GM19328 (cell line): Measurements from ENCODE around the gene CUEDC1.

Experiments
- ATAC-seq: cut with Tn5 transposase; IDR thresholded peaks from one replicate; pipeline ENCODE4 v1.9.1; 2021; ENCODE audit warnings: mild to moderate bottlenecking, moderate library complexity; ENCODE audit not compliant: unreplicated experiment

CUEDC1 gene

DNA sequence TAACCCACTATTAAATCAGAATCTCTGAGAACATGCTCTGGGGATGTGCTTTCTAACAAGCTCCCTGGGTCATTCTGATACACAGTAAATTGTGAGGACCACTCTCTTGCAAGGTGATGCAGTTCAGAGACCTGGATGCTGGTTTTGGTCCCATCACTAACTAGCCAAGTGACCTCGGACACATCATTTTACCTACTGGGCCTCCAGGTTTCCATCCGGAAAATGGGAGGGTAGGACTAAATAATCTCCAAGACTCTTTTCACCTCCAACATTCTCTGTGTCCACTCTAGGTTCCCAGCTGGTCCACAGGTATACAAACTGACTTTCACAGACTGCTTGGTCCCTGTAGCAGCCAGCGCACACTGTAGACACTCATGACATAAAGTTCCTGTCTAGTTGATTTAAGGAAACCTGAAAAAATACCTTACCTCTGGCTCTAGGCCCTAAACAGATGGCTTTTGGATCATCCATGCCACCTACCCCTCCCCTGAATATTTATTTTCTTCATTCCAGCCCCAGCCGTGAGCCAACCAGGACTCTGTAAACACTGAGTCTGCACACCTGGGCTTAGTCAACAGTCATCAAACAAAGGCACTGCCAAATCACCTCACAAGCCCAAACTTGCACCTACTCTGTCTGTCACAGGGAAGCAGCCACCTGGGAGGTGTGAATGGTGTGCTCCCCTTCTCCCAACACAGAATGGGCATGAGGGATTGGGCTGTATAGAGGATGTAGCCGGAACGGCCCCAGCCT, 54.0 kb downstream of the CUEDC1 start:
- no peak for ATAC-seq

DNA sequence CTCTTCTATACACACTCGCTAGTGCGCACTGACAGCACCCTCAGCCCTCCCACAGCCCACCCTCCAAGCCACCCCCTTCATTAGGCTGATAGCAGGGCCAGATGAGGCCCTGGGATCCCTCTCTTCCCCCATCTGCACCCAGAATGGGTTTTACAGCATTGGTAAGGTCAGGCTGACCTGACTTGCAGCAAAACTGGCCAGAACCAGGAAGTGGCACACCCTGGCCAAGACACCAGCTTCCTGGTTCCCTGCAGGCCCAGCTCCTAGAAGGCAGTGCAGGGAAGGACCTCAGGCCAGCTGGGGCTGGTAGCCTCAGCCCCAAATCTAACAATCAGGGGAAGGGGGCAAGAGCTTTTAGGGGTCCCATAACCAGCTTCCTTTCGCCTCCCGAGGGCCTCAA, 55.4 kb downstream of the CUEDC1 start:
- no peak for ATAC-seq

DNA sequence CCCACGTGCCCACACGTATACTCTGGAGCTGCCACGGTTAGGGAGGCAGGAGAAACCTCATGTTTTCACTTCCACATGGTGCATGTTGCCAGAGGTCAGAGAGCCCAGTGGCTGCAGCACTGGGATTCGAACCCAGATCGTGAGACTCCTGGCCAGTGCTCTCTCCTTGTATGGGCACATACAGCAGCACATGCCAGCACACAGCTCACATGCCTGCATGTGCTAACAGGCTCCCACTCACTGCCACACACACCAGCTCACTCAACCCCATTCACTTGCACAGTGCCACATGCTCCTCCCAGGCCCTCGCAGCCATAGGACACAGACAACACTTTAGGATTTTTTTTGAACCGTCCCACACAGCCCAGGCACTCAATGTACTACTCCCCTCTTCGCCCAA, 55.8 kb downstream of the CUEDC1 start:
- ATAC-seq, result no peak

DNA sequence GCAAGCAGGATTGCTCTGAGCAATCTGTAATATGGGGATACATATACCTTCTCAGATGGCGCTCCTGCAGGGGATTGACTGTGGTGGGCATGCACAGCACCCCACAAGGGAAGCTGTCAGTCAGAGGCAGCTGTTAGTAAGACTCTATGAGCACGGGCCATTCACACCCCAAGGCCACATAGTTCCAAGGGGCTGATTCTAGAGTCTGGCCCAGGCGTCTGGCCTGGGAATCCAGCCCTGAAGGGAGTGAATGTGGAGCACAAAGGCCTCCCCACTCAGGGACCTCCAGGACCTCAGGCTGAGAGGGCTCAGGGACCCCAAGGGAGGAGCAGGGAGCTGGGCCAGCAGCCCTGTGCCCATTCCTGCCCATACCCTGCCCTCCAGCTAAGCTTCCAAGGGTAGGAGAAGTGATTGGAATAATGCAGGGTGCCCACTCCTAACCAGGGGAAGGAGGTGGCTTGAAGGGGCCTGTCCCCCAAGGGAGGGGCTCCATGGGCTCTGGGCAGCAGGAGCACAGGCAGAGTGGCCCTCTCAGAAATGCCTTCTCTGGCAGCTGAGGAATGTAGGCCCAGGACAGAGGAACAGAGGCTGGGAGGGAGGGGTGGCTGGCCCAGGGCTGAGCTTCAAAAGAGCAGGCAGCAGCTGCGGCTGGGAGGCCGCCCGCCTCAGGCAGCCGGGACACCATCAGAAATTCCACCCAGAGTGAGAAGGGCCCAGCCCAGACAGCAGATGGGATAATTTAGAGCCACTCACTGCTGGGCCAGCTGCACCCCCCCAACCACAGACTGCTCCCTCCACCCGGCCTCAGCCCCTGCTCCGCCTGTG, 56.5 kb downstream of the CUEDC1 start:
- ATAC-seq, result no peak

DNA sequence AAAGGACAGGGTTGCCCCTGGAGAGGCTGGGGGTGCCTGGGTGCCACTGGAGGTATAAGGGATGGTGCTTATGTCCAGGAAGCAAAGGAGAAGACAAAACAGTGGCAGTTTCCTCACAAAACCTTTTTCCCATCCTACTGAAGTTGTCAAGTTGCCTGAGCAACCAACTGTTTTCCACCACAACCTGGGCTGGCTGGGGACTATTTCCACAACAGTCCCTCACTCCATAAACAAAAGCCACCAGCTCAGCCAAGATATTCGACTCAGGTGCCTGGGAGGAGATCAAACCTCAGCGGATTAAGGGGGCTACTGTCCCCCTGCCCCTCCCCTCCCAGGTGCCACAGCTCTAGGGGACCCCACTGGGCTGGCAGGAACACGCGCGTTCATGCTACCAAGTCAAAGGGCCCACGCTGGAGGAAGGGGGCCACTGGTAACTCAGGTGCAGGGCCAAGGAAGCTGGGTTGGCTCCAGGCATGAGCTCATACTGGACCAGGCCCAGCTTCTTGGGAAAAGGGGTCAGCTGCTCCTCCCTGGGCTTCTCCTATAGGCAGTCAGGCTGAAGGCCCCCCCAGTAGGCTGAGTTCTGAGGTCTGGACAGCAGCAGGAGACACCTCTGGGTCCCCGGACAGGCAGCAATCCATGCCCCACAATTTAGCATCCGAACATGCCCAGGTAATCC, 59.7 kb downstream of the CUEDC1 start:
- ATAC-seq, result no peak

DNA sequence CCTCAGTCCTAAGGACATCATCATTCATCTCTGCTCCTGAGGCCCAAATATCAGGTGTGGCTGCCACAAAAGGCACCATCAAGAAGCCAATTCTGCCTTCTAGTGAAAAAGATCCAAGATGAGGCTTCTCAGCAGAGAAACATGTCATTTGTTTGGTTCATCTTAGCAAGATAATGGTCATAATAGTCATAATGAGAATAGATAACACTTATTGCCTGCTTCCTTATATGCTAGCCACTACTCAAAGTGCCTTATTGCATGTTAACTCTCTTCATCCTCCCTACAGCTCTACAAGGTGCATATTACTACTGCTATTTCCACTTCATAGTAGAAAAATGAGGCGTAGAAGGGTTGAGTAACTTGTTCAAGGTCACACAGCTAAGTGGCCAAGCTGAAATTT, 60.4 kb downstream of the CUEDC1 start:
- ATAC-seq, result no peak

DNA sequence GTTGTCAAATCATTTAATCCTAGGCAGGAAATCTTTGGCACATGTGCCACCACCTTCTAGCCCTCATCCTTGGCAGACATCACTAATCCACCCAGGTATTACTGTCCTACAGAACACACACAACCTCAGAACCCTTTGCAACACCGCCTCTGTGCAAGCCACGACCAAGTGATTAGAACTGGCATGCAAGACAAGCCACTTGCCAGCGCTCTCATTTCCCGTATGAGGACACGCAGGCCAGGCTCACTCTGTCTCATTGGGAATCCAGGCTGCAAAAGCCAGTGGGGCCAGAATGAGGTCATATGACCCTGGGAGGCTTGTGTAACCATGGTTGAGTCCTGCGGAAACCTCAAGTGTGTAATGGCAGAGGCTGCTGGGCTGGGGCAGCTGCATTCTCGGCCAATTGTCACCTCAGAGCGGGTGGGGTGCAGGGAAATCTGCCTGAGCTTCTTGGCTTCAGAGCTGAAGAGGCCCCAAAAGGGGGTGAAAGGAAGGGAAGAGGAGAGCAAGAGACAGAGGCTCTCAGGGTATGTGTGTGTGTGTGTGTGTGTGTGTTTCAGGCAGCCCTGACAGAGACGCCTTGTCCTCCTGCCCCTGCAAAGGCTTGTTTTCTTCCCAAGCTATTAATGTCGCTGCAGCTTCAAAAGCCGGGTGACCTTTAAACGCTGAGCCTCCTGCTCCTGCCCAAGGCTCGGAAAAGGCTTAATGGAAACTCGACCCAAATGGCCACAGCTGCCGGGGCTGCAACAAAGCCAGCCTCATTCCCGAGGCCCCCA, 62.2 kb downstream of the CUEDC1 start:
- no peak for ATAC-seq

DNA sequence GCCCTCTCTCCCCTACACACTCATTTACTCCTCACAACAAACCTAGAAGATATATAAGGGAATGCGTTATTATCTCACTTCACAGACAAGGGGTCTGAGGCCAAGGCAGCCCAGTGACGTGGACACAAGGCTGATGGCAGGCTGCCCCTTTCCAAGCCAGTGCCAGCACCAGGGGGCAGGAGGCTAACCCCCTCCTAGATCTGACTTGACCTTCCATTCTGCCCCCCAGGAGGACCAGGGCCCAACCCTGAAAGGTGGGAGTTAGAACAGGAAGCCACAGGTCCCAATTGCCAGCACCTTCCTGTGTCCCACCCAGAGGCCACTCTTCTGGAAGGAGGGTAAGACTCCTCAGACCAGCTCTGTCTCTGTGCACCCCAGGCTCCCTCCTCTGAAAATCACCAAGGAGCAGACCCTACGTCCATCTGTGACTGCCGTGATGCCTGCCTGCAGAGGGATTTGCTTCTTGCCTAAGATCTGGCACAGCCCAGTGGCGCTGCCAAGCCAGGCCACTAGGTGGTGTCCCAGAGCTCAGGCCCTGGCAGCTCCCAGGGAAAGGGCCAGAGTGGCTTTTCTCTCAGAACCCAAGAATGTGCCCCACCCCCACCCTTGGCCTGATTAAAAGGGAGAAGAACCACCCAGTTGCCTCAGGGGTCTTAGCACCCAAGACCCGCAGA, 62.9 kb downstream of the CUEDC1 start:
- ATAC-seq, result no peak

DNA sequence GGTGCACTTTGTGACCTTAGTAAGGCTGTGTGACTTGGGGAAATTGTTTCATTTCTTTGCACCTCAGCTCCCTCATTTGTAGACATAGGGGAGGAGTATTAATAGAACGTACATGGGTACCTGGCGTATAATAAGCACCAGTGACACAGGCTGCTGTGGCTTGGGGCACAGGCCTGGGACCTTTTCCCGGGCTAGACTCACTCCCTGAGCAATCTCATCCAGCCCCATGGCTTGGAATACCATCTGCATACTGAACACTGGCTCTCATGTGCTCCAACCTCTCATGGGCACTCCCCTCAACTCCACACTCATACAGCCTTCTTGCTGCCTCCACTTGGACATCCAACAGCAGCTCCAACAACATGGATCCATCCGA, 64.4 kb downstream of the CUEDC1 start:
- ATAC-seq, result no peak

DNA sequence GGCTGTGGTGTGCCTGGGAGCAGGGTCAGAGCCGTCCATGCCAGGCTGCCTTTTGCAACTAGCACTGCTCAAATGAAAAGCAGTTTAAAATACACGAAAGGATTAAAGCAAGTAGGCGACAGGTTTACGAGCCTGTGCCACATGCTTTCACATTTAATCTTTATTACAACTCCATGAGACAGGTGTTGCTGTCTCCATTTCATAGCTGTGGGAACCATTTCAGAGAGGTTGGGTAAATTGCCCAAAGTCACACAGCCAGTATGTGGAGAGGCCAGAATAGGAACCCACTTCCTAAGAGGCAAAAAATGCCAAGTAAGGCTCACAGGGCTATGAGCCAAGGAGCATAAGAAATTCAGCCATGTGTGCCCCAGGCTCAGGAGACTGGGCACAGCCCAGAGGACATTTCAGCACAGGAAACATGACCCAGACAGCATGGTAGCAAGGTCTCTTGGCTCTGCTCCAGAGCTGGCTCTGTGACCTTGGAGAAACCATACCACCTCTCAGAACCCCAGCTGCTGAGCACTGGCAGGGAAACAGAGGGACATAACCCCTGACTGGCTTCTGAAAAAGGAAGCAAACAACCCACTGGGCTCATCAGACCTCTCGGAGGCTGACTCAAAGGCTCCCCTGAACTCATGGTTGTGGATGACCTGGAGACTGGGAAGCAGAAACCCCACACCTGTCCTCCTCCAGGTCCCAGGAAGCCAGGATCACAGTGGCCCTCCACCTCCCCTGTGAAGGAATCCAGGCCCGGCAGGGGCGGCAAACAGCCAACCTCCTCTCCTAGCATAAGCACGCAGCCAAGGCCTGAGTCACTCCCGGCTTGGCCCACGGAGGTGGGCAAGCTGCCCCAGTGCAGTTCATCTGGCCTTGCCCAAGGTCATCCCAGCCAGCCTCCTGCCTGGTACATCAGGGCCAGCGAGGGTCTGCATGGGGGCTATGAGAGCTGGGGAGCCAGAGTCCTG, 65.0 kb downstream of the CUEDC1 start:
- no peak for ATAC-seq

DNA sequence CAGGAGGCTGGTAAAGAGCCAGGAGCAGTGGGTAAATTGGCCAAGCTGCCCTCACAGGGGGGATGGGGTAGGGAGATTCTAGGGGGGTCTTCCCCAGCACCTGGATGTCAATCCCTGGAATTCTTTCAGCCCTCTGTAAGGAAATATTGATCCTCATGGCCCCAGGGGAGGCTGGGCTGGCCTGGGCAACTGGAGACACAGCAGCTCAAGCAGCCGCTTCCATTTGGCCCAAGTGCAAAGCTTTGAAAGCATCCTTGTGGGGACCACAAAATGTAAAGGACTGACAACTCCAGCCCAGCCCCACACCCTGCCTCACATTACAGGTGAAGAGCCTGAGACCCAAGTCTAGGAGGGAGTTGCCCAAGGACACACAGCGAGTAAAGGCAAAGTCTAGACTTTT, 66.0 kb downstream of the CUEDC1 start:
- ATAC-seq, result no peak

DNA sequence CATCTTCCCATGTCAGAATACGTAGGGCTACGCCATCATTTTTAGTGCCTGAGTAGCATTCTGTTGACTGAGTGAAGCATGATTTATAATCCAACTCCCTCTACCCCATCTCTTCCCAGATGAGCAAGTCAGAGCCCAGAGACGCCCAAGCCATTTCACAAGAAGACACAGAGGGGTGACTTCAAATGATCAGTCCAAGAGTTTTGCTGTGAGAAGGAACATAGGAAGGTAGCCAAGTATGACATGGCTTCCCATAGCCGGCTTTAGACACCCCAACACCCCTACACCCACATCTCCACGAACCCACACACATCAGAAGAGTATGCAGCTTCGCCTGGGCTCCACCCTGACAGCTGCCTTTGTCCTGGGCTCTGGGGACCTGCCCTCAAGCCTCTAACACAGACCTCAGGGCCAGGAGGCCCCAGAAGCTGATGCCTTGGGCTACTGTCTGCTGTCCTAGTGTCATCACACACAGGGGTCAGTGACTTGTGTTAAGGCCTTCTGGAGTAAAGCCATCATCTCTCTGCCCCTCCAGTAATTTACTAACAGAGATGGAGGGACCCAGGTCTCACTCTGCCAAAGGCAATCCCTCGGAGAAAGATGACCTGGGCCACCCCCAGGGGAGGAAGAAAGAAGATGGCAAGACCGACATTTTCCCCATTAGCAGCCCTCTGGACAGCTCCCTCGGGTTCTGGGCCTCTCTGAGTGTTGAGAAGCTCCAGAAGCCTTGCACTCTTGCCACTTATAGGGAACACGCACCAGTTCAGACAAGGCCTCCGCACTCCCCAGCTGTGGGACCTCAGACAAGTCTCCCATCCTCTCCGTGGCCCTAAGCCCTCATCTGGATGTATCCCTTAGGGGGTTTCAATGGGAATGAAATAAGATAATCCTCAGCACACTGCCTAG, 66.6 kb downstream of the CUEDC1 start:
- no peak for ATAC-seq

DNA sequence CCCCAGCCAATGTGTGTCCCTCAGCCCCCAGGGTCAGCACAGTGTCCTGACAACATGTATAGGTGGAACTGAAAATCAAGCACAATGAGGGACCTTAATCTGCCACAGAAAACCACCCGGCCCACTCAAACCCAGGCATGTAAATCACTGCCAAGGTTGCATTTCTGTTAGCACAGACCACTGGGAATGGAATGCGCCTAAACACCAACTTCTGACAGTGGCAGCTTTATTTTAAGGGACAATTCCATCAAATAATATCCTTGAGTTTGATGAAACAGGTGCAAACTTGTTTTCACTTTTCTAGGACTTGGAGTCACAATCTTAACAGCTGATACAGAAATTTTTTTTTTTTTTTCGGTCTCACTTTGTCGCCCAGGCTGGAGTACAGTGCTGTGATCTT, 68.1 kb downstream of the CUEDC1 start:
- no peak for ATAC-seq

DNA sequence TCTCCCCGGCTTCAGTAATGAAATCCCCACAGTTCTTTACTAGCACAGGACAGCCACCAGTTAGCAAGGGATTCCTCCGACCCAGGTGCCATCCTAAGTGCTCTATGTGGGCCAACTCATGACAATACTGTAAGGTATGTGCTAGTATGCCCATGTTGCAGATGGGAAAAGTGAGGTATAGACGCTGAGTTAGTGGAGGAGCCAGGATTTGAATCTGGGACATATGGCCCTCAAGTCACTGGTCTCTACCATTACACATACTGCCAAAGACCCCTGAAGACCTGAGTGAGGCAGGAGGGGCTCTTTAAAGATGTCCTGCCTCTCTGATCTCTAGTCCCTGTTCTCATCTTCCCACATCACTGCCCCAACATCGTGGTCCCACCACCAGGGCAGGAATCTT, 69.2 kb downstream of the CUEDC1 start:
- ATAC-seq, result no peak

DNA sequence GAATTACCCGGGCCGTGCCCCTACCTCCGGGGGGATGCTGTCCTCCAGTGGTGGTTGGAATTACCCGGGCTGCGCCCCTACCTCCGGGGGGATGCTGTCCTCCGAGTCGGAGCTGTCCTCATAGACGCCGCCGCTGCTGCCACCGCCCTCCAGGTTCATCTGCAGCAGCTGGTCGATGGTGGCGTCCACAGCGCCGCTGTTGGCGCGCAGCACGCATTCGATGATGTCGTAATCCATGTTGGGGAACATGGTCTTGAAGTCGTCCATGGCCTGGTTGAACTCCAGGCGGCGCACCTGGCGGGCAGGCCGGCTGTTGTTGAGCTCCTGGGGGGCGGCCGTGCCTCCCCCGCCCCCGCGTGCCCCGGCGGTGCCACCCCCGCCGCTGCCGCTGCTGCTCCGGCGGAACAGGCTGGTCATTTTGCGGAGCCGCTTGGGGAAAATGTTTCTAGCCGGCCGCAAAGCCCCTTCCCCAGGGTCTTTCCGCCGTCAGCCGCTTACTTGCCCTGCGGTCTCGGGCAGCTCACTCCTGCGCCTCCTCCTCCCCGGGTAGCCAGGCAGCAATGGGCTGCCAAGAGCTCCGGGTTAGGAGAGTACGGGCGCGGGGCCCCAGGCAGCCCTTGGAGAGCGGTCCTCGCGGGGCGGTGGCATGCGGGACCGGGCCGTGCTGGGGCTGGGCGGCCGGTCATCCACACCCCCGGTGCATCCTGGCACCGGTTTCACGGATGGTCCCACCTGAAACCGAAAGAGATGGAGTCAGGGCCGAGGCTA, 69.9 kb downstream of the CUEDC1 start:
- no peak for ATAC-seq

DNA sequence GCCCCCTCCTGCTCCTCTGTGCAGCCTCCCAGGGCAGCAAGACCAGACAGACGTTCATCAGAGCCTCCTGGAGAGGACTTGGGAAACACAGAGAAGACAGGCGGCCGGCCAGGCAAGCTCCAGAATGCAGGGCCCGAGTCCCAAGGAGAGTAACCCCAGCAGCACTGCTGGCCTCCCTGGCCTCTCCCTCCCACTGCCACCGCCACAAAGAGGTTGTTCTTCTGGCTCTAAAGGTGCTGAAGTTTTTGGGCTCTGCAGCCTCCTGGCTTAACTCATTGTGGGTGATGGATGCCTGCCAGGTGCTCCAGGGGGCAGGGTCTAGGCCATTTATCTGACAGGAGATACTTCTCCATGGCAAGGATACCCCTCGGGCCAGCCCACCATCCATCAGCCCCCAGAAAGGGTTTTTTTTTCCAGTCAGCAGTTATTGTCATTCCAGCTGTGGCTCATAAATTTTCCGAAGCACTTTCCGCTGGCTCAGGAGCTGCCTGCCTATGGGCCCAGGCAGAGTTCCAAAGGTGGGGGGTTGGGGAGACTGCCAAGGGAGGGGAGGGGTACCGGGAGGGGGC, 73.3 kb downstream of the CUEDC1 start:
- no peak for ATAC-seq

DNA sequence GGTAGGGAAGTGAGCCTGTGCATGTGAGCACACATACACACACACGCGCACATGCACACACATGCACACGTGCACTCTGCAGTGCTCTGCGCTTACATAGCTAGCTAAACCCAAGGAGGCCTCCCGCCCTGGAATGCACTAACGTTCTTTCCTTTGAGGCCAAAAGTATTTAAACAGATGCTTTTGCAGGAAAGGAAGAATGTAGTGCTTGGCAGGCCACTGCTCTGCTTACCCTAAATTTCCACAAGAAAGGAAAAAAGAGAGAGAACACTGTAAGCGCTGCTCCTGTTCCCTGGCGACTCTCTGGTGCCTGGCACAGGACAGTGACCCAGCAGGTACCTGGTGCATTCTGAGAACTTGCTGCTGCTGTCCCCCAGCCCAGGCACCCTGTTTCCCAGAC, 74.1 kb downstream of the CUEDC1 start:
- no peak for ATAC-seq
